ENCODE measurements around the gene GABBR2. TPM values are rescaled to one million over a fixed set of nuclear protein-coding genes. Genes with fewer than 3 reads are reported as not detected.
A peak's percentile ranks its signal among the peaks of the same experiment; 100 is the strongest.

The GABBR2 gene
- total and polyA plus RNA-seq, 2 experiments from 2014 or later: 0.89 to 1.3 TPM

DNA sequence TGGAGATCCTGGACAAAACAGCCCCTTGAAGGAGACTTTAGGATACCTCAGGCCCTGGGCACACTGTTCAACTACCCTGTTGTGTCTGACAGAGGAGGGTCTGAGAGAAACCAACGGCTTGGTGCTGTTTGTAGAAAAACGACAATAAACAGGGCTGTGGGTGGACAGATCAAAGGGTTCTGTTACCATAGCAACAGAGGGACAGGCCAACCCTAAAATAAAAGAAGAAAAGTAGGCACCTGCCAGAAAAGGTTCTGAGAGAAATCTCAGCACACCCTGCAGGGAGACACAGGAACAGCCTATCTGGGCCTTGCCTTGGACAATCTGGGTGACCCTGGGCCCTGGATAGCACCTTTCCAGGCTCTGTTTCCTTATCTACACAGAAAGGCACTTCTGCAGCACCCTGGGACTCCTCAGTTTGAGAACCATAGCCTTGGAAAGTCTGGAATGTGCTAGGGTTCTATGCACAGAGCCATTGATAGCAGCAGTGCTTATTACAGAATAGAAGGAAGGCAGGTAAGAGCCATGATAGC is 348.5 kb downstream of the GABBR2 start (continued):
- TF ChIP-seq, protein P1, sequence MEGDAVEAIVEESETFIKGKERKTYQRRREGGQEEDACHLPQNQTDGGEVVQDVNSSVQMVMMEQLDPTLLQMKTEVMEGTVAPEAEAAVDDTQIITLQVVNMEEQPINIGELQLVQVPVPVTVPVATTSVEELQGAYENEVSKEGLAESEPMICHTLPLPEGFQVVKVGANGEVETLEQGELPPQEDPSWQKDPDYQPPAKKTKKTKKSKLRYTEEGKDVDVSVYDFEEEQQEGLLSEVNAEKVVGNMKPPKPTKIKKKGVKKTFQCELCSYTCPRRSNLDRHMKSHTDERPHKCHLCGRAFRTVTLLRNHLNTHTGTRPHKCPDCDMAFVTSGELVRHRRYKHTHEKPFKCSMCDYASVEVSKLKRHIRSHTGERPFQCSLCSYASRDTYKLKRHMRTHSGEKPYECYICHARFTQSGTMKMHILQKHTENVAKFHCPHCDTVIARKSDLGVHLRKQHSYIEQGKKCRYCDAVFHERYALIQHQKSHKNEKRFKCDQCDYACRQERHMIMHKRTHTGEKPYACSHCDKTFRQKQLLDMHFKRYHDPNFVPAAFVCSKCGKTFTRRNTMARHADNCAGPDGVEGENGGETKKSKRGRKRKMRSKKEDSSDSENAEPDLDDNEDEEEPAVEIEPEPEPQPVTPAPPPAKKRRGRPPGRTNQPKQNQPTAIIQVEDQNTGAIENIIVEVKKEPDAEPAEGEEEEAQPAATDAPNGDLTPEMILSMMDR (conservative IDR thresholded peaks at IDR 0.05; ENCODE audit: low read depth in 2 of 2): no peak
- no peak for TF ChIP-seq EZH2phosphoT487 (IDR thresholded peaks at IDR 0.05; ENCODE audit: unreplicated experiment)
- TF ChIP-seq NANOG (IDR thresholded peaks at IDR 0.05; ENCODE audit: borderline replicate concordance): no peak
- no peak for TF ChIP-seq ZNF114 (CRISPR knock-in tag; IDR thresholded peaks at IDR 0.05)
- TF ChIP-seq, protein P2, sequence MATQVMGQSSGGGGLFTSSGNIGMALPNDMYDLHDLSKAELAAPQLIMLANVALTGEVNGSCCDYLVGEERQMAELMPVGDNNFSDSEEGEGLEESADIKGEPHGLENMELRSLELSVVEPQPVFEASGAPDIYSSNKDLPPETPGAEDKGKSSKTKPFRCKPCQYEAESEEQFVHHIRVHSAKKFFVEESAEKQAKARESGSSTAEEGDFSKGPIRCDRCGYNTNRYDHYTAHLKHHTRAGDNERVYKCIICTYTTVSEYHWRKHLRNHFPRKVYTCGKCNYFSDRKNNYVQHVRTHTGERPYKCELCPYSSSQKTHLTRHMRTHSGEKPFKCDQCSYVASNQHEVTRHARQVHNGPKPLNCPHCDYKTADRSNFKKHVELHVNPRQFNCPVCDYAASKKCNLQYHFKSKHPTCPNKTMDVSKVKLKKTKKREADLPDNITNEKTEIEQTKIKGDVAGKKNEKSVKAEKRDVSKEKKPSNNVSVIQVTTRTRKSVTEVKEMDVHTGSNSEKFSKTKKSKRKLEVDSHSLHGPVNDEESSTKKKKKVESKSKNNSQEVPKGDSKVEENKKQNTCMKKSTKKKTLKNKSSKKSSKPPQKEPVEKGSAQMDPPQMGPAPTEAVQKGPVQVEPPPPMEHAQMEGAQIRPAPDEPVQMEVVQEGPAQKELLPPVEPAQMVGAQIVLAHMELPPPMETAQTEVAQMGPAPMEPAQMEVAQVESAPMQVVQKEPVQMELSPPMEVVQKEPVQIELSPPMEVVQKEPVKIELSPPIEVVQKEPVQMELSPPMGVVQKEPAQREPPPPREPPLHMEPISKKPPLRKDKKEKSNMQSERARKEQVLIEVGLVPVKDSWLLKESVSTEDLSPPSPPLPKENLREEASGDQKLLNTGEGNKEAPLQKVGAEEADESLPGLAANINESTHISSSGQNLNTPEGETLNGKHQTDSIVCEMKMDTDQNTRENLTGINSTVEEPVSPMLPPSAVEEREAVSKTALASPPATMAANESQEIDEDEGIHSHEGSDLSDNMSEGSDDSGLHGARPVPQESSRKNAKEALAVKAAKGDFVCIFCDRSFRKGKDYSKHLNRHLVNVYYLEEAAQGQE (IDR thresholded peaks at IDR 0.05; ENCODE audit: unreplicated experiment): no peak
- TF ChIP-seq JUNB (IDR thresholded peaks at IDR 0.05; ENCODE audit: unreplicated experiment): no peak
- no peak for TF ChIP-seq POLR2AphosphoS5 (IDR thresholded peaks at IDR 0.05; ENCODE audit: low read depth)
- TF ChIP-seq STAT1 (IDR thresholded peaks at IDR 0.05; ENCODE audit: unreplicated experiment): no peak

DNA sequence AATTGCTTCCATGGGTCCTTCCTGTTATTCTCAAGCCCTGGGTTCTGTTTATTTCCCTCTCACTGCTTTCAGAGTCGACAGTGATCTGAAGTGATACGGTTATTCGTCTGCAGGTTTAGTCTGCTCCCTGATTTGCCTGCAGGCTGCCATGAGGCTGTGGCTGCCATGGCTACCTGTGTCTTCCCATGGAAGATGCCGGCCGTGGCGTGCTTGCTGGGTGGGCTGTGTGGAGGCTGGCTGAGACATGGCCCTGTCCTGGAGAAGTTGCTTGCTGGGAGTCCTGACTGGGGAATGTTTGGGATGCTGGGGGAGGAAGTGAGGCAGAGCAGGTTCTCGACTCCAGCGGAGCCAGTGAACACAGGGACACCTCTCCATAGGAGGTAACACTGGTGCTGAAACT is 349.2 kb downstream of the GABBR2 start:
- H3K36me3 Mint-ChIP-seq (ENCODE audit: low read depth): no peaks in the 10 kb centered on the region; the same call in 2 of the 3 replicates
- no peak overlapping the region for H3K27ac ChIP-seq (ENCODE audit: low read depth)
- H3F3A ChIP-seq (replicated peaks; ENCODE audit: low read depth): no peaks in the 10 kb centered on the region
- H3K4me1 ChIP-seq (ENCODE audit: insufficient read depth): no peaks in the 10 kb centered on the region
- H2AFZ ChIP-seq: peak overlapping the region; percentile 38; the same call in 1 of the 2 replicates
- DNase-seq (ENCODE audit: low spot score) (no peak), ATAC-seq (no peak)
- H3K79me2 ChIP-seq (replicated peaks; ENCODE audit: insufficient read depth): no peaks in the 10 kb centered on the region
- no peak overlapping the region for H3K4me3 Mint-ChIP-seq
- peaks cover 7% of the 10 kb centered on the region; the same call in 2 of the 3 replicates for H3K4me1 Mint-ChIP-seq
- H3K27ac Mint-ChIP-seq: no peak overlapping the region
- H3K36me3 ChIP-seq (ENCODE audit: insufficient read depth): no peaks in the 10 kb centered on the region
- peaks cover 3% of the 10 kb centered on the region; the same call in 1 of the 2 replicates for H3K9me2 ChIP-seq (ENCODE audit: insufficient read depth)
- no peak overlapping the region for H3K4me2 ChIP-seq
- H3K27me3 Mint-ChIP-seq (ENCODE audit: insufficient read depth, low read depth, poor library complexity): peaks cover 8% of the 10 kb centered on the region
- H3K4me3 ChIP-seq: no peak overlapping the region
- no peaks in the 10 kb centered on the region for H4K20me1 ChIP-seq (replicated peaks; ENCODE audit: insufficient read depth)
- no peaks in the 10 kb centered on the region for H3K27me3 ChIP-seq (ENCODE audit: insufficient read depth)
- peaks cover 6% of the 10 kb centered on the region; the same call in 2 of the 3 replicates for H3K9me3 Mint-ChIP-seq
- TF ChIP-seq STAT1 (IDR thresholded peaks at IDR 0.05; ENCODE audit: unreplicated experiment) (no peak), ZNF114 (CRISPR knock-in tag; IDR thresholded peaks at IDR 0.05) (no peak), POLR2AphosphoS5 (IDR thresholded peaks at IDR 0.05; ENCODE audit: low read depth) (no peak), CREB1 (CRISPR knock-in tag; IDR thresholded peaks at IDR 0.05; ENCODE audit: low read depth) (no peak), ZNF331 (CRISPR knock-in tag; IDR thresholded peaks at IDR 0.05; ENCODE audit: low read depth) (no peak)
- TF ChIP-seq, protein P1 (conservative IDR thresholded peaks at IDR 0.05; ENCODE audit: low read depth in 2 of 2): no peak
- TF ChIP-seq, protein P3, sequence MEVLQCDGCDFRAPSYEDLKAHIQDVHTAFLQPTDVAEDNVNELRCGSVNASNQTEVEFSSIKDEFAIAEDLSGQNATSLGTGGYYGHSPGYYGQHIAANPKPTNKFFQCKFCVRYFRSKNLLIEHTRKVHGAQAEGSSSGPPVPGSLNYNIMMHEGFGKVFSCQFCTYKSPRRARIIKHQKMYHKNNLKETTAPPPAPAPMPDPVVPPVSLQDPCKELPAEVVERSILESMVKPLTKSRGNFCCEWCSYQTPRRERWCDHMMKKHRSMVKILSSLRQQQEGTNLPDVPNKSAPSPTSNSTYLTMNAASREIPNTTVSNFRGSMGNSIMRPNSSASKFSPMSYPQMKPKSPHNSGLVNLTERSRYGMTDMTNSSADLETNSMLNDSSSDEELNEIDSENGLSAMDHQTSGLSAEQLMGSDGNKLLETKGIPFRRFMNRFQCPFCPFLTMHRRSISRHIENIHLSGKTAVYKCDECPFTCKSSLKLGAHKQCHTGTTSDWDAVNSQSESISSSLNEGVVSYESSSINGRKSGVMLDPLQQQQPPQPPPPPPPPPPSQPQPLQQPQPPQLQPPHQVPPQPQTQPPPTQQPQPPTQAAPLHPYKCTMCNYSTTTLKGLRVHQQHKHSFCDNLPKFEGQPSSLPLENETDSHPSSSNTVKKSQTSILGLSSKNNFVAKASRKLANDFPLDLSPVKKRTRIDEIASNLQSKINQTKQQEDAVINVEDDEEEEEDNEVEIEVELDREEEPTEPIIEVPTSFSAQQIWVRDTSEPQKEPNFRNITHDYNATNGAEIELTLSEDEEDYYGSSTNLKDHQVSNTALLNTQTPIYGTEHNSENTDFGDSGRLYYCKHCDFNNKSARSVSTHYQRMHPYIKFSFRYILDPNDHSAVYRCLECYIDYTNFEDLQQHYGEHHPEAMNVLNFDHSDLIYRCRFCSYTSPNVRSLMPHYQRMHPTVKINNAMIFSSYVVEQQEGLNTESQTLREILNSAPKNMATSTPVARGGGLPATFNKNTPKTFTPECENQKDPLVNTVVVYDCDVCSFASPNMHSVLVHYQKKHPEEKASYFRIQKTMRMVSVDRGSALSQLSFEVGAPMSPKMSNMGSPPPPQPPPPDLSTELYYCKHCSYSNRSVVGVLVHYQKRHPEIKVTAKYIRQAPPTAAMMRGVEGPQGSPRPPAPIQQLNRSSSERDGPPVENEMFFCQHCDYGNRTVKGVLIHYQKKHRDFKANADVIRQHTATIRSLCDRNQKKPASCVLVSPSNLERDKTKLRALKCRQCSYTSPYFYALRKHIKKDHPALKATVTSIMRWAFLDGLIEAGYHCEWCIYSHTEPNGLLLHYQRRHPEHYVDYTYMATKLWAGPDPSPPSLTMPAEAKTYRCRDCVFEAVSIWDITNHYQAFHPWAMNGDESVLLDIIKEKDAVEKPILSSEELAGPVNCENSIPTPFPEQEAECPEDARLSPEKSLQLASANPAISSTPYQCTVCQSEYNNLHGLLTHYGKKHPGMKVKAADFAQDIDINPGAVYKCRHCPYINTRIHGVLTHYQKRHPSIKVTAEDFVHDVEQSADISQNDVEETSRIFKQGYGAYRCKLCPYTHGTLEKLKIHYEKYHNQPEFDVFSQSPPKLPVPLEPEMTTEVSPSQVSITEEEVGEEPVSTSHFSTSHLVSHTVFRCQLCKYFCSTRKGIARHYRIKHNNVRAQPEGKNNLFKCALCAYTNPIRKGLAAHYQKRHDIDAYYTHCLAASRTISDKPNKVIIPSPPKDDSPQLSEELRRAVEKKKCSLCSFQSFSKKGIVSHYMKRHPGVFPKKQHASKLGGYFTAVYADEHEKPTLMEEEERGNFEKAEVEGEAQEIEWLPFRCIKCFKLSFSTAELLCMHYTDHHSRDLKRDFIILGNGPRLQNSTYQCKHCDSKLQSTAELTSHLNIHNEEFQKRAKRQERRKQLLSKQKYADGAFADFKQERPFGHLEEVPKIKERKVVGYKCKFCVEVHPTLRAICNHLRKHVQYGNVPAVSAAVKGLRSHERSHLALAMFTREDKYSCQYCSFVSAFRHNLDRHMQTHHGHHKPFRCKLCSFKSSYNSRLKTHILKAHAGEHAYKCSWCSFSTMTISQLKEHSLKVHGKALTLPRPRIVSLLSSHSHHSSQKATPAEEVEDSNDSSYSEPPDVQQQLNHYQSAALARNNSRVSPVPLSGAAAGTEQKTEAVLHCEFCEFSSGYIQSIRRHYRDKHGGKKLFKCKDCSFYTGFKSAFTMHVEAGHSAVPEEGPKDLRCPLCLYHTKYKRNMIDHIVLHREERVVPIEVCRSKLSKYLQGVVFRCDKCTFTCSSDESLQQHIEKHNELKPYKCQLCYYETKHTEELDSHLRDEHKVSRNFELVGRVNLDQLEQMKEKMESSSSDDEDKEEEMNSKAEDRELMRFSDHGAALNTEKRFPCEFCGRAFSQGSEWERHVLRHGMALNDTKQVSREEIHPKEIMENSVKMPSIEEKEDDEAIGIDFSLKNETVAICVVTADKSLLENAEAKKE (CRISPR knock-in tag; IDR thresholded peaks at IDR 0.05): no peak

Data from GM23338 (cell line).